ENCODE data around the gene ATP5F1E.
"Not testable (repeated sequence)": the region's sequence is repeated elsewhere in the genome, so short reads cannot be mapped to it uniquely, and the experiment has no call there.

Gene ATP5F1E

DNA sequence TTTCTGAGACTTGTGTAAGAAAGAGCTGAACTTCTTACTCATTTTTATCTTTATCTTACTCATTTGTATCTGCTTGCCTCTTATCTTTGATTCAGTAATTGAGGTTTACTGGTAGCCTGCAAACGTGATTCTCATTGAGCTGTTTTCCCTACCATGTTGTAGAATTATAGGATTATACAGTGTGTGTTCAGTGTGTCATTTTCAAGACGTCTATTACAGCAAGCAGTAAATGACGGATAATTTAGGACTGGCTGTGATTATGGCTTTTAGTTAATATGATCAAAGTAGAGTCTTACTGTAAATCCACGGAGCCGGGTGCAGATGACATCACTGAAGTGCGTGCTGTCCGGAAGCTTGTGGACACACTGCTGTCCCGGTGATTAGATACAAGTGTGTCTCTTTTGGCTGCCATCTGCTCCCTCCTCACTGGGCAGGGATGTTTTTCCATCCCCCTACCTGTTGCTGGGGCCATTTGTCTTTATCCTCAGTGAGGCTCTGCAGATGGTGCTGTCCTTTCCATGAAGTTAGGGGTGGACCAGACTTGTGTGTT, 45.1 kb downstream of the ATP5F1E start:
- no peak for DNase-seq

DNA sequence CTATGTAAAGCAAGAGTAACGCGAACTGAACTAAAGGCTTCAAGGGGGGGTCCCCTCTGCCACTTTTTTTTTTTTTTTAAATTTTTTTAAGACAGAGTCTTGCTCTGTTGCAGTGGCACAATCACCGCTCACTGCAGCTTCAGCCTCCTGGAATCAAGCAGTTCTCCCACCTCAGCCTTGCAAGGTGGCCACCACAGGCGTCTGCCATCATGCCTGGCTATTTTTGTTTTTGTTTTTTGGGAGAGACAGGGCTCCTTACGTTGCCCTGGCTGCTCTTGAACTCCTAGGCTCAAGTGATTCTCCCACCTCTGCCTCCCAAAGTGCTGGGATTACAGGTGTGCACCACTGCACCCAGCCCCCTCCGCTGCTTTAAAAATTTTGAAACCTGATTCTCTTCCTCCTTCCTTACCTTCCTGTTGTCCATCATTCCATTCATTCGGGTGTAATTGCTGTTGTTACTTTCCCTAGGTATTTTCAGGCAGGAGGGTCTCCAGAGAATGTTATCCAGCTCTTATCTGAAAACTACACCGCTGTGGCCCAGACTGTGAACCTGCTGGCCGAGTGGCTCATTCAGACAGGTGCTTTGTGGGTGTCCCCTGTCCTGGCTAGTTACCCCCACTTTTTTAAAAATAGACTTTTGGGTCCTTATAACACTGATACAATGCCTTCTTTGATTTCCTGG, 45.7 kb downstream of the ATP5F1E start:
- DNase-seq, result no peak

DNA sequence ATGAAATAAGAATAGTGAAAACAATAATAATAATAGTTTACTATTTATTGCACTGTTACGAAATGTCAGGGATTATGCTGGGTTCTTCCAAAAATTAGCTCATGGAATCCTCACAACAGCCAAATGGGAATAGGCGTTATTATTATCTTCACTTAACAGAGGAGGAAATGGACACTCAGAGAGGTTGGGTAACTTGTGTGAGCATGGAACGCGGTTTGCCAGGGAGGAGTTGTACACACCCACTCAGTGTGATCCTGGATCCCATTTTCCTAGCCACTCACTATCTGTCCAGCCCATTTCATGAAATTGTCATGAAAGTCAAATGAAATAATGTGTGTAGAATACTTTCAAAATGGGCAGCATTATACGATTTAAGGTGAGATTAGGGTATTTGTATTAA, 46.5 kb downstream of the ATP5F1E start:
- no peak for DNase-seq

DNA sequence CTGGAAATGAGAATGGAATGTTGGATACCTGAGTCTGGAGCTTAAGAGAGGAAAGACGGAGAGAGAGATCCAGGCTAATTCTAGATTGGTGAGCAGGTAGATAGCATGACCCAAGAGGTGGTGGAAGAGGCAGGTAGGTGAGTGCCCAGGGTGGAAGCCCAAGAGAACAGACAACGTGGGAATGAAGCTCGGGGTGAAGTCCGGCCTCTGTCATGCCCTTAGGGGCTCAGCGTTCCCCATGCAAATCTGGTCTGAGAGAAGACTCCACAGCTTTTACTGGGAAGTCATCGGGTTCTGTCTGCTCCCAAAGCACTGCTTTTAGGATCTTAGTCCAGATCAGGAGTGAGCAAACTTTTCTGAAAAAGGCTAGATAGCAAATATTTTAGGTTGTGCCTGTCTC, 47.4 kb downstream of the ATP5F1E start:
- no peak for DNase-seq

DNA sequence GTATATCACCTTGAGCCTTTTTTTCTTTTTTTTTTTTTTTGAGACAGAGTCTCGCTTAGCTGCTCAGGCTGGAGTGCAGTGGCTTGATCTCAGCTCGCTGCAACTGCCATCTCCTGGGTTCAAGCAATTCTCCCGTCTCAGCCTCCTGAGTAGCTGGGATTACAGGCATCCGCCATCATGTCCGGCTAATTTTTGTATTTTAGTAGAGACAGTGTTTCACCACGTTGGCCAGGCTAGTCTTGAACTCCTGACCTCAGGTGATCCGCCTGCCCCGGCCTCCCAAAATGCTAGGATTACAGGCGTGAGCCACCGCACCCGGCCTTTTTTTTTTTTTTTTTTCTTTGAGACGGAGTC, 49.0 kb downstream of the ATP5F1E start:
- DNase-seq, result not testable (repeated sequence)

DNA sequence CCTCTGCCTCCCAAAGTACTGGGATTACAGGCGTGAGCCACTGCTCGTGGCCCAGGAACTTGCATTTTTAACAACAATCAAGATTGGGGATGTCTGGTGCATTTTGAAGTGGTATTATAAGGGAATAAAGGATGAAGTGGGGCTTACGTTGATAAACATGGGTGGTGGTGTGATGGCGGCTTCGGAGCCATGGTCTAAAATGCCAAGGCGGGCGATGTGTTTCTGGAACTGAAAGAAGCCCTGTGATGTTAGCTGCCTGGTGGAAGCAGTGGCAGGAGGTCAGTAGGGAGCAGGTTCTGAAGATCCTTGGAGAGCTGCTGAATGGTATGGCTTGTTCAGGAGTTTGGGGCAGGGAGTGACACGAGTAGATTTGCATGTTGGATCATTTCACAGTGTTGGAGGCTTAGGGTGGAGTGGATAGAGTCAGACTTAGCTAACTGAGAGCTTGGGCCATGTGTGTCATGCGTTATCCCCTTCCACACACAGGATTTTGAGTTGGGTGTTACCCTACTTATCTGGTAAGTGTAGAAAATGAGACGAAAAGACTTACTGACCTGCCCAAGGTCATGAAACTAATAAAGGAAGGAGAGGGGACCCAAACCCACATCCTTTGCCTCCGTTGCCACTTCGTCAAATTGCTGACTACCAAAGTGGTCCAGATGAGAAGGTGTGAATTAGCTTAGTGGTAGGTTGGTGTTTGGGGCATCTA, 49.6 kb downstream of the ATP5F1E start:
- no peak for DNase-seq

DNA sequence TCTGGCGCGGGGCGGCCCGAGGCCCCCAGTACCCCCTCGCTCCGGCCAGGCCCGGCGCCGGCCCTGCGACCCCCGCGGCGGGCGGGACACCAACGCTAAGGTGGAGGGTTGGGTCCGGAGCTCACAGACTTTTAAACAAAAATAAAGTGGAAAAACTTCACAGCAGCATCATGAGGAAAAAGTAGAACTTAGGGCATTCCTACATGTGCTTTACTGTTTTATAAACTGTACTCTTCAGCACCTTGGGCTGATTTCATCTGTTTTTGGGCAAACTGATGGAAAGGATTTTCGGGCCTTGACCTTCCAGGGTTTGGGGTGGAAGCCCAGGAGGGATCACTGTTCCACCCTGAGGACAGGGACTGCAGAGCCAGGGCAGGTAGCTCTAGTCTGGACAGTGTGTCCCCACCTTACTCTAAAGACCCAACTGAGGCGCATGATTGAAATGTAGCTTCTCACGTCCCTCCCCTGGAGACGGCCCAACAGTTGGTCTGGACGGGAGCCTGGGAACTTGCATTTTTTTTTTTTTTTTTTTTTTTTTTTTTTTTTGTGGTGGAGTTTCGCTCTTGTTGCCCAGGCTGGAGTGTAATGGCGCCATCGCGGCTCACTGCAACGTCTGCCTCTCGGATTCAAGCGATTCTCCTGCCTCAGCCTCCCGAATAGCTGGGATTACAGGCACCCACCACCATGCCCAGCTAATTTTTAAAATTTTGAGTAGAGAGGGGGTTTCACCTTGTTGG, 50.3 kb downstream of the ATP5F1E start:
- no peak for DNase-seq

DNA sequence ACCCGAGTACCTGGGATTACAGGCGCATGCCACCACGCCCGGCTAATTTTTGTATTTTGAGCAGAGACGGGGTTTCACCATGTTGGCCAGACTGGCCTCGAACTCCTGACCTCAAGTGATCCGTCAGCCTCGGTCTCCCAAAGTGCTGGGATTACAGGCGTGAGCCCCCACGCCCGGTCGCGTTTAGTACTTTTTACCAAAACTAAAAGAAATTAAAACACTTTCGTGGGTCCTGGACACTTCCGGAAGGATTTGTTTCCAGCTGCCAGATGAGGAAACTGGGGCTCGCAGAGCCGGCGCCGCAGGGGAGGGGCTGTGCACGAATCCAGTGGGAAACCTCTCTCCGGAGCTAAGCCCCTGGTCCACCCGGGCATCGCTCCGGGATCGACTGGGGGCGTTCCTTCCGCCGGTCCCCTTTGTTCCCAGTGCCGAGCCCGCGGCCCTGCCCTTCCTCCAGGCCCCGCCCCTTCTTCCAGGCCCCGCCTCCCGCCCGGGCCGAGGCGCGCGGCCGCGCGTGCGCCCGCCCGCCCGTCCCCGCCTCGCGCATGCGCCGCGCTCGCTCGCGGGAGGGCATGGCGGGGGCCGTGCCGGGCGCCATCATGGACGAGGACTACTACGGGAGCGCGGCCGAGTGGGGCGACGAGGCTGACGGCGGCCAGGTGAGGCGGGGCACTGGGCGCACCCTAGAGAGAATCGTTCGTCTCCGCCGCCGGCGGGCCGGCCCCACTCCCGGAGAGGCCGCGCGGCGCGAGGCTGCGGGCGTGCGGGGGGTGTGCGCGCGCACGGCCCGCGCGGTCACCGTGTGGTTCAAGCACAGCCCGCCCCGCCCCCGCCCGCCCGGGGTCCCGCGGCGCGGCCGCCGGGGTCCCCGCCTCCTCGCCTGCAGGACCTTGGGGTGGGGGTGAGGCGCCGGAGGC, 51.2 kb downstream of the ATP5F1E start, which contains the start of gene NELFCD:
NELFCD (plus strand) TSS at position 546 of the 917 bp plus-strand sequence; CDS start at position 600, 54 bp downstream.
- DNase-seq, result peak; percentile 82

DNA sequence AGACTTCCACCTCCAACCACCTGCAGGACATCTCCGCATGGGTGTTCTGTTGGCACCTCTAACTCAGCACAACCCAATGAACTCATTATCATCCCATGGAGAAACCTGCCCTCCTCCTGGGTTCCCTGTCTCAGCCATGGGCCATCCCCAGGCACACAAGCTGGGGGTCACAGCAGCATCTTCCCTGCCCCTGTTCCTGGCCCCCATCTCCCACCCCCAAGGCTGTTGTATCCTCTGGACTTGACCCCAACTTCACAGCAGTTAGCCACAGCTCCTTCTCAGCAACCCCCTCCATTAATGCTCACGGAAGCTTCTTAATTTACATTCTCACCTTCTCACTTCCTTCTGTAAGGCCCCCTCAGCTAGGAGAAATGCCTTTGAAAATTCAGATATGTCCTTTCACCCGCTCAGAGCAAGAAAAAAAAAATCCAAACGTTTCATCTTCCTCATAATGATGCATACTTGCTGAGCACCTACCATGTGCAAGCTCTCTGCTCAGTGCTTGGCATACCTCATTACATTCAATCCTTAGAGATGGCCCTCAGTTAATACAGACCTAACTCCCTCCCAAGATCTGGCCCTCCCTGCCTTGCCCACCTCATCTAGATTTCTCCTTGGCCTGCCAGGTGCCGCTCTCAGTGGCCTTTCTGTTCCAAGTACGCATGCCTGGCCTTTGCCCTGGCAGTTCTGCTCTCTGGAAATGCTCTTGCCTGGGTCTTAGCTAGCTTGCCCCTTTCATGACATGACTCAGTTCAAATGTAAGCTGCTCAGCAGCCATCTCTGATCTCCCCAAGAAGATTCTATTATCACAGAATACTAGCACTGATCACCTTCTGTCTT, 53.6 kb downstream of the ATP5F1E start:
- no peak for DNase-seq

DNA sequence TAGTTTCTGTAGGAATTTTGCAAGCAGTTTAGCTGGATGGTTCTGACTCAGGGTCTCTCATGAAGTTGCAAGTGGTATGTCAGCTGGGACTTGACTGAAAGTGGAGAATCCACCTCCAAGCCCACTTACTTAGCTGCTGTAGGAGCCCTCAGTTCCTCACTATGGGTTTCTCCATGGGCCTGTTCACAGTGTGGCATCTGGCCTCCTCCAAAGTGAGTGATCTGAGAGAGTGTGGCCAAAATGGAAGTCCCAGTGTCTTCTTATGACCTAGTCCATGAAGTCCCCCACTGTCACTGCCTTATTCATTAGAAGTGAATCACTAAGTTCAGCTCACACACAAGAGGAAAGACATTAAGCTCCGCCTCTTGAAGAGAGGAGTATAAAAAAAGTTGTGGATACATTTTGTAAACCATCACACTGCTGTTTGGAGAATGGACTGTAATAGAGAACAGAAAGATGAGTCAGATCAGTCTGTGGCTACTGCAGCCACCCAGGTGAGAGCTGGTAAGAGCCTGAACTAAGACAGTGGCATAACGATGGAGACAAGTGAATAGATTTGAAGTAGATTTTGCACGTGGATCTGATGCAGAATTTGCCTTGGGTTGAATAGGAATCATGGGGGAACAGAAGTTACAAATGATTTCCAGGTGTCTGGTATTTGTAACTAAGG, 55.9 kb downstream of the ATP5F1E start:
- no peak for DNase-seq
